Heart left ventricle (tissue), 16 donors: Measurements from ENCODE around the gene OR1I1. TPM values are rescaled to one million over a fixed set of nuclear protein-coding genes. Genes with fewer than 3 reads are reported as not detected.

ENCODE experiments used
- ATAC-seq, 4 donors: fragments of 200-7000 bp; cut with Tn5 transposase; one replicate each; pipeline ENCODE4 v1.9.1; 2020 to 2022; ENCODE audit warnings: moderate library complexity in 4 of 4, mild to moderate bottlenecking in 3 of 4, moderate number of reproducible peaks in 1 of 4
- DNase-seq, 5 donors: peaks; one replicate each; pipeline ENCODE4 v3.0.0-alpha.2; 2020
- H3K27ac ChIP-seq, 12 donors: fragments of 200-600 bp; sonication (generic) in 4 of 12; one replicate each; pipeline versions ENCODE4 v1.5.0 to v1.8.0; 2016 to 2022; ENCODE audit warnings: mild to moderate bottlenecking in 2 of 12
- H3K27me3 ChIP-seq, 9 donors: fragments of 200-600 bp; sonication (generic) in 2 of 9; one replicate each; pipeline versions ENCODE4 v1.5.1 to v1.8.0; 2016 to 2022; ENCODE audit warnings: mild to moderate bottlenecking in 3 of 9
- H3K36me3 ChIP-seq, 9 donors: fragments of 200-600 bp; sonication (generic) in 2 of 9; one replicate each; pipeline versions ENCODE4 v1.5.0 to v1.8.0; 2018 to 2022; ENCODE audit warnings: mild to moderate bottlenecking in 2 of 9
- H3K4me1 ChIP-seq, 12 donors: fragments of 200-600 bp; sonication (generic) in 4 of 12; one replicate each; pipeline versions ENCODE4 v1.5.0 to v1.8.0; 2016 to 2022; ENCODE audit warnings: mild to moderate bottlenecking in 3 of 12
- H3K4me3 ChIP-seq, 12 donors: fragments of 200-600 bp; sonication (generic) in 4 of 12; one replicate each; pipeline versions ENCODE4 v1.5.0 to v1.8.0; 2017 to 2022; ENCODE audit warnings: mild to moderate bottlenecking in 9 of 12, moderate library complexity in 4 of 12
- H3K9me3 ChIP-seq, 12 donors: fragments of 200-600 bp; sonication (generic) in 4 of 12; one replicate each; pipeline versions ENCODE4 v1.5.0 to v1.8.0; 2016 to 2022; ENCODE audit warnings: mild to moderate bottlenecking in 1 of 12
- CTCF ChIP-seq, 12 donors: fragments of 200-600 bp; sonication (generic) in 4 of 12; IDR thresholded peaks; one replicate each; pipeline versions ENCODE4 v1.5.0 to v1.8.0; 2018 to 2022; ENCODE audit warnings: antibody characterized with exemption in 12 of 12, mild to moderate bottlenecking in 5 of 12
- POLR2A ChIP-seq, 2 donors: fragments of 450-650 bp; IDR thresholded peaks; one replicate each; pipeline ENCODE4 v1.6.1; 2017; ENCODE audit warnings: antibody characterized with exemption in 2 of 2, mild to moderate bottlenecking in 2 of 2, moderate library complexity in 2 of 2
- WGBS, 4 donors: extraction: QIAGEN DNeasy Blood & Tissue Kit in 2 of 4; methylation state at CpG; one replicate each; pipeline versions ENCODE4 v1.1.5 to v1.1.7; 2013 to 2018; 5-methylcytosine and 5-hydroxymethylcytosine counted together
- intact Hi-C, 10 donors: fragments of 100-400 bp; cut with DNase I; formaldehyde crosslinking; loops; one replicate each; pipeline versions ENCODE4 v1.11.1 to v1.14.2; 2022
- polyA plus RNA-seq, 2 donors: library from polyadenylated mRNA; stranded (reverse); fragments of 200-250 nt; gene quantifications; one replicate each; pipeline ENCODE4 v1.2.3, GENCODE V29; 2013
- total RNA-seq, 9 donors: library from RNA; depleted of rRNA in 2 of 9; stranded (reverse); fragments of >200 nt in 2 of 9; fragmentation: NEBNext Ultra II Directional in 3 of 9; extraction: Animal tissue kit (Norgen Biotek cat#: 25700) in 3 of 9; gene quantifications; one replicate each; pipeline versions ENCODE4 v1.1.0 to v1.2.4, GENCODE V29; 2016 to 2023
- donor health status: ischemic (EF 13 %, LVEDD 7.1; RV severe dilation, severe dysfunction).
- donor health status: healthy with polysubstance abuse.
- donor health status: DM: no; HTN: yes; CAD: no.
- donor health status: DM: no; HTN: no; CAD: no.
- donor health status: ischemic (EF 25% LVEDD 6.9; RV normal size, moderate dysfunction).
- donor health status: ischemic (EF 25% LVEDD 5.7; RV mildly dilated, moderate dysfunction).
- donor health status: healthy.
- donor health status: DM: yes; HTN: yes; CAD: no.
- donor health status: ischemic (EF 35%, LVEDD 5.7; RV mildly dilated, moderate dysfunction).
- donor health status: nonischemic (EF 11% LVEDD 7.7; RV severe dilation, severe dysfunction).
- donor health status: DM: yes; HTN: yes; CAD: no.
- donor health status: PGD.
- donor health status: ischemic (EF 29% LVEDD 5.4; RV normal size, mild dysfunction).
- donor health status: nonischemic (EF 23%, LVEDD 6.1; RV moderate dilation, normal function).

The OR1I1 gene
- total and polyA plus RNA-seq, 11 donors: not detected

- 73 to 95% (median 81%) methylated on average over 1 of the region's 1 CpG for WGBS, 4 donors
- DNase-seq (no peak), ATAC-seq (no peak)
- intact Hi-C loops: loop anchor here in 4 of 10 donors (5.0 to 10.0 kb wide), 4 partner anchors 43 to 160 kb away; no protein-coding TSS in a partner anchor
- TF ChIP-seq POLR2A (IDR thresholded peaks at IDR 0.05) (no peak), CTCF (IDR thresholded peaks at IDR 0.05) (no peak)
- Histone ChIP-seq H3K36me3 (peaks cover 0 to 8% (median 2%) of the 10 kb centered on the region in 9 donors), H3K4me3 (no peak overlapping the region), H3K27me3 (peaks cover 0 to 11% (median 0%) of the 10 kb centered on the region in 9 donors), H3K9me3 (peaks cover 0 to 25% (median 11%) of the 10 kb centered on the region in 12 donors), H3K4me1 (peaks cover 0 to 20% (median 8%) of the 10 kb centered on the region in 12 donors), H3K27ac (no peak overlapping the region)
Measured at GRCh38 chr19:15104411-15104810, 22.4 kb downstream of the OR1I1 start.

- 90 to 100% (median 96%) methylated on average over 1 to 3 of the region's 3 CpGs for WGBS, 4 donors
- Histone ChIP-seq H3K27ac (no peak overlapping the region), H3K9me3 (peaks cover 0 to 25% (median 11%) of the 10 kb centered on the region in 12 donors), H3K4me1 (peaks cover 0 to 20% (median 8%) of the 10 kb centered on the region in 12 donors), H3K27me3 (peaks cover 0 to 11% (median 0%) of the 10 kb centered on the region in 9 donors), H3K4me3 (no peak overlapping the region), H3K36me3 (peaks cover 0 to 14% (median 7%) of the 10 kb centered on the region in 9 donors)
- TF ChIP-seq POLR2A (IDR thresholded peaks at IDR 0.05): no peak
- no peak for TF ChIP-seq CTCF (IDR thresholded peaks at IDR 0.05)
- no peak for ATAC-seq
- intact Hi-C loops: loop anchor here in 4 of 10 donors (10.0 kb wide), 2 partner anchors 150 to 160 kb away; no protein-coding TSS in a partner anchor
- no peak for DNase-seq
Measured at GRCh38 chr19:15105044-15105443, 23.0 kb downstream of the OR1I1 start.

DNA sequence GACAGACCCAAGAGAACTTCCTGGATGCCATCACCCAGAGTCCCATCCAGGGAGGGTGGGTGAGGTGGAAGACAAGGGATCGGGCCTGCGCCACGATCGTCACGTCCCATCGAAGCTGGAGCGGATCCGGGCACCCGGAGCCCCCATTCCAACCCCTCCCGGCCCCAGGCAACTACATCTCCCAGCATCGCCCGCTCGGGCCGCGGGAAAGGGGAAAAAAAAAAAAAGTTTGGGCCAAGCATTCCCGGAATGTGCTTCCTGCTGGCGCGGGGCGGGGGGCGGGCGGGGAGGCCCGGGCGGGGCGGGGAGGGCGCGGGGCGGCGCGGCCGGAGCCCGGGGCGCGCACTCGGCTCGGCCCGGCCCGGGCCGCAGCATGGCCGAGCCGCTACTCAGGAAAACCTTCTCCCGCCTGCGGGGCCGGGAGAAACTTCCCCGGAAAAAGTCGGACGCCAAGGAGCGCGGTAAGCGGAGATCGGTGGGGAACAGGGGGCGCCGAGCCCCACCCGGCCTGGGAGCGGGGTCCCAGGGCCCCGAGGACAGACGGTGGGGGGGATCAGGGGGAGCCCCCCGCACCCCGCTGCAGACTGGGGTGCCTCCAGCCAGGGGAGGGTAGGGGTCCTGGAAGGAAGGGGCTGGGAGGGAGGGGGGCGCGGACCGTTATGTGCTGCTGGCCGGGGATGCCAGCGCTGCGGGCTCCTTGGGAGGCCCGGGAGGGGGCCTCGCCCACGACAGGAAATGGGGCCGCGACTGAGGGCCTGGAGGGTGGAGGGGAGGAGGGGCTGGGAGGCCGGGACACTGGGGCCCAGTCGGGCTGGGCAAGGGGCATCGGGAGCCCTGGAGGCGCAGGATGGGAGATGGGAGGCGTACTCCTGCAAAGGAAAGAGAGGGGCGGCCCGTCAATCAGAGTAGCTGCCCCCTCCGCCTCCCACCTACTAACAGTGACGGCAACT is 25.3 kb downstream of the OR1I1 start, which contains the start of gene SYDE1:
Gene SYDE1 (plus strand): TSS at position 341 of the 950 bp plus-strand sequence. CDS start 33 bp downstream, at position 374.
- DNase-seq (peak; percentile 60 to 73 (median 65)), ATAC-seq (peak; percentile 35 to 77 (median 67))
- peak within 1 kb of the TSS; percentile 65 to 98 (median 88) for H3K4me3 ChIP-seq
- TF ChIP-seq POLR2A (IDR thresholded peaks at IDR 0.05) (peak; percentile 29 to 64), CTCF (IDR thresholded peaks at IDR 0.05) (no peak)
- intact Hi-C loops: loop anchor here in 6 of 10 donors (1.0 to 10.0 kb wide), 4 partner anchors 17 to 157 kb away; a partner anchor contains a TSS
- H3K27ac ChIP-seq: peak within 1 kb of the TSS; percentile 88 to 98 (median 95)
- peaks cover 0 to 36% (median 30%) of the 10 kb centered on the region in 9 donors for H3K36me3 ChIP-seq
- H3K27me3 ChIP-seq: peaks cover 0 to 11% (median 0%) of the 10 kb centered on the region in 9 donors
- peaks cover 0 to 20% (median 7%) of the 10 kb centered on the region in 12 donors for H3K4me1 ChIP-seq
- peaks cover 0 to 22% (median 11%) of the 10 kb centered on the region in 12 donors for H3K9me3 ChIP-seq
- 1% methylated on average over 30 to 78 of the region's 78 CpGs for WGBS, 4 donors
